Ishikawa (cell line): ENCODE measurements around the gene MDM4.

Experiments
- CEBPB ChIP-seq: IDR thresholded peaks from 2 replicates; pipeline ENCODE4 v1.6.1; 2012
- CREB1 ChIP-seq: IDR thresholded peaks from 2 replicates; pipeline ENCODE4 v1.6.1; 2012; ENCODE audit warnings: low read depth
- EGR1 ChIP-seq: IDR thresholded peaks from 2 replicates; pipeline ENCODE4 v1.6.1; 2012
- EP300 ChIP-seq: IDR thresholded peaks from 2 replicates; pipeline ENCODE4 v1.6.1; 2012; ENCODE audit warnings: borderline replicate concordance
- FOXM1 ChIP-seq: IDR thresholded peaks from 2 replicates; pipeline ENCODE4 v1.6.1; 2012; ENCODE audit warnings: low read depth, borderline replicate concordance
- MAX ChIP-seq: IDR thresholded peaks from 2 replicates; pipeline ENCODE4 v1.6.1; 2012
- NFIC ChIP-seq: IDR thresholded peaks from 2 replicates; pipeline ENCODE4 v1.6.1; 2012
- RAD21 ChIP-seq: IDR thresholded peaks from 2 replicates; pipeline ENCODE4 v1.6.1; 2012; ENCODE audit warnings: low read depth
- REST ChIP-seq: IDR thresholded peaks from 2 replicates; pipeline ENCODE4 v1.6.1; 2012; ENCODE audit warnings: low read depth, mild to moderate bottlenecking
- TAF1 ChIP-seq: IDR thresholded peaks from 2 replicates; pipeline ENCODE4 v1.6.1; 2012; ENCODE audit warnings: low read depth, mild to moderate bottlenecking
- TCF12 ChIP-seq: IDR thresholded peaks from 2 replicates; pipeline ENCODE4 v1.6.1; 2012; ENCODE audit warnings: low read depth
- TEAD4 ChIP-seq: IDR thresholded peaks from 2 replicates; pipeline ENCODE4 v1.6.1; 2012
- USF1 ChIP-seq: IDR thresholded peaks from 2 replicates; pipeline ENCODE4 v1.6.1; 2012
- YY1 ChIP-seq: IDR thresholded peaks from 2 replicates; pipeline ENCODE4 v1.6.1; 2012; ENCODE audit warnings: low read depth
- ZBTB7A ChIP-seq: IDR thresholded peaks from 2 replicates; pipeline ENCODE4 v1.6.1; 2012; ENCODE audit warnings: low read depth

Gene MDM4

GRCh38 chr1:204475656-204476432, 40.4 kb upstream of the MDM4 start:
- TF ChIP-seq REST (no peak), TCF12 (no peak), EP300 (no peak), USF1 (no peak), TAF1 (no peak), EGR1 (no peak), CEBPB (no peak), YY1 (no peak), CREB1 (no peak)

GRCh38 chr1:204476563-204476962, 39.6 kb upstream of the MDM4 start:
- no peak for TF ChIP-seq EP300

- no peak for TF ChIP-seq TCF12
- TF ChIP-seq RAD21, result peak; percentile 6; the same call in 1 of the 2 replicates
- no peak for TF ChIP-seq CEBPB
- 0 out of 2 replicates have a peak, but pooled peaks have one; percentile 48 for TF ChIP-seq NFIC
- TF ChIP-seq TEAD4, result no peak
Measured at GRCh38 chr1:204477036-204477740, 39.0 kb upstream of the MDM4 start.

- TF ChIP-seq FOXM1 (no peak), REST (no peak), CREB1 (no peak), MAX (no peak), TCF12 (no peak), YY1 (no peak), CEBPB (no peak), NFIC (no peak), EP300 (no peak), RAD21 (no peak), EGR1 (no peak), ZBTB7A (no peak), TEAD4 (no peak), USF1 (no peak)
Measured at GRCh38 chr1:204478172-204478899, 37.9 kb upstream of the MDM4 start.

GRCh38 chr1:204478921-204479320, 37.3 kb upstream of the MDM4 start:
- TF ChIP-seq TEAD4 (no peak), NFIC (no peak), RAD21 (no peak)

GRCh38 chr1:204479387-204480136, 36.6 kb upstream of the MDM4 start:
- TF ChIP-seq REST (no peak), TAF1 (no peak), TEAD4 (peak; percentile 65), CEBPB (no peak), EGR1 (peak; percentile 74)
